HG03097 (cell line): ENCODE measurements around the gene MXRA5.
"Not testable (repeated sequence)": the region's sequence is repeated elsewhere in the genome, so short reads cannot be mapped to it uniquely, and the experiment has no call there.

Source experiments
- ATAC-seq: cut with Tn5 transposase; IDR thresholded peaks from one replicate; pipeline ENCODE4 v1.9.1; 2021; ENCODE audit not compliant: unreplicated experiment, low FRiP score

Gene MXRA5

DNA sequence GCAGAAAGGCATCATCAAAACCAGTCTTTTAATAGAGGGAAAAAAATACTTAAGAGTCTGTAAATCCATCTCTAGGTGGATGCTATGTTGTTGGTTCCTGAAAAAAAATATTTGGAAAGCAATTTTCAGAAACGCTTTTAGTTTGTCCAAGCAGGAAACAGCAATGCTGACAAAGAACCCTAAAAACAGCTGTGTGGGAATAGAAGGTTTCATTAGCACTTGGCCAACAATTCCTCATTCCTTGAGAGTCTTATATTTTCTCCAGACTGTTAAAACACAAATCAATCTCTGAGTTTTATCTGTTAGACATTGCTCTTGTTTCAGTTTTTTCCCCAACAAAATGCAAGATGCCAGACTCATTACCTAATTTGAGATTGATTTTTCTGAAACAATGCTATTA, 6.4 kb downstream of the MXRA5 start:
- no peak for ATAC-seq

GRCh38 chrX:3326681-3327080, 19.8 kb downstream of the MXRA5 start:
- ATAC-seq: no peak

DNA sequence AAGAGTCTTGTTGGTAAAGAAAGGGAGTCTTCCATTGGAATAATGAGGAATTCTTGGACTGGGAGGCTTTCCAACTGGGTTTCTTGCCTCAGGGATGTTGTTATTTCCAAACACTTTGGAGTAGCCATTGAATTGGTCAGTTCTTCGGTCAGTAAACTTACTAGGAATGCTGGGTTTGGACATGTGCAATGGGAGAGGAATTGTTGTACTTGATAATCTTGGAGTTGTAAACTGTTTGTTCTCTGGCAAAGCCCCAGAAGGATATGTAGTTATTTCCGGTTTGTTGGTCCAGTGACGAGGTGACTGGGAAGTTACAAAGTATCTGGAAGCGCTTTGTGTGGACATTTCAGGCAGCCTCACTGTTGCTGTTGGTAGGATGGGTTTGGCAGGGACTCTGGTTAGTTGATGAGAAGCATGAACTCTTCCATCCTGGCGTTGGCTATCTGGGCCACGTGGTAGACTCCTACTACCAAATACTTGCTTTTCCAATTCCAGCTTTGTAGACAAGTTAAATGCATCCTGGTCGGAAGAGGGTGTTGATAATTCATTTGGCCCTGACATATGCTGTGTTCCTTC, 25.9 kb downstream of the MXRA5 start:
- ATAC-seq: no peak

DNA sequence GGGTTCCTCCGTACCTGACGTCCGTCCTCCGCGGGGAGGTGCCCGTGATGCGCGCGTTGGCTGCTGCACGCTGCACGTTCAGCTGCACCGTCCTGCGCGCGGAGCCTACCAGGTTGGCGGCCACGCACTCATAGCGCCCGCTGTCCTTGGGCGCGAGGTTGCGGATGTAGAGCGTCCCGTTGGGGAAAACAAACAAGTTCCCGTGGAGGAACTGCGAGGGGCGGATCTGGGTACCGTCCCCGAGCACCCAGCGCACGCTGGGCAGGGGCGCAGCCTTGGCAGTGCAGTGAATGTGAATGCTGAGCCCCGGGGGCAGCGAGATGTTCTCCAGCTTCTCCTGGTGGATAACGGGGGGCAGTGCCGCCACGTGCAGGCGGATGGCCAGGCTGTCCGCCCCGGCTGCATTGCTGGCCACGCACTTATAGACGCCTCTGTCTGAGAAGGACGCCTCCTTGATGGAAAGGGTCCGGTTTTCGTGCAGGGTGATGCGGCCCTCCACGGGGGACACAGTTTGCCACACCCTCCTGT, 29.2 kb downstream of the MXRA5 start:
- ATAC-seq: no peak

- ATAC-seq: no peak
Observed at GRCh38 chrX:3312109-3312508, 34.3 kb downstream of the MXRA5 start.

GRCh38 chrX:3307881-3308280, 38.6 kb downstream of the MXRA5 start:
- no peak for ATAC-seq

DNA sequence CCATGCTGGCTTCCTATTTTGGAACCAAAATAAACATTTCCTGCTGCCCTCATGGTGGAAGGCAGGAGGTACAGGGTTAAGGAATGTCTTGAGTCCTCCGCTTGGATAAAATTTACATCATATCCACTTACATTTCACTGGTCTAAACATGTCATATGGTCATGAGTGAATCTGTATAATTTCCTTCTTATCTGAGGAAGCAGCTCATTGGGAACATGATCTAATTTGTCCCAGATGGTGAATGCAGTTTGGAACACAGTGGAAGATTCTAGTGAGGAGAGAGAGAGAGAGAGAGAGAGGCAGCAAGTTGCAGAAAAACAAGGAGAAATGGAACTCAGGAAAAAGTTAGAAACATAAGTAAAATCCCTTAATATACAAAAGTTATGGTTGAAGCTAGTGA, 46.8 kb downstream of the MXRA5 start:
- ATAC-seq: no peak

- ATAC-seq: no peak
Observed at GRCh38 chrX:3295731-3296130, 50.7 kb downstream of the MXRA5 start.

- no peak for ATAC-seq
Observed at GRCh38 chrX:3293251-3293650, 53.2 kb downstream of the MXRA5 start.

- ATAC-seq: no peak
Observed at GRCh38 chrX:3290561-3290960, 55.9 kb downstream of the MXRA5 start.

DNA sequence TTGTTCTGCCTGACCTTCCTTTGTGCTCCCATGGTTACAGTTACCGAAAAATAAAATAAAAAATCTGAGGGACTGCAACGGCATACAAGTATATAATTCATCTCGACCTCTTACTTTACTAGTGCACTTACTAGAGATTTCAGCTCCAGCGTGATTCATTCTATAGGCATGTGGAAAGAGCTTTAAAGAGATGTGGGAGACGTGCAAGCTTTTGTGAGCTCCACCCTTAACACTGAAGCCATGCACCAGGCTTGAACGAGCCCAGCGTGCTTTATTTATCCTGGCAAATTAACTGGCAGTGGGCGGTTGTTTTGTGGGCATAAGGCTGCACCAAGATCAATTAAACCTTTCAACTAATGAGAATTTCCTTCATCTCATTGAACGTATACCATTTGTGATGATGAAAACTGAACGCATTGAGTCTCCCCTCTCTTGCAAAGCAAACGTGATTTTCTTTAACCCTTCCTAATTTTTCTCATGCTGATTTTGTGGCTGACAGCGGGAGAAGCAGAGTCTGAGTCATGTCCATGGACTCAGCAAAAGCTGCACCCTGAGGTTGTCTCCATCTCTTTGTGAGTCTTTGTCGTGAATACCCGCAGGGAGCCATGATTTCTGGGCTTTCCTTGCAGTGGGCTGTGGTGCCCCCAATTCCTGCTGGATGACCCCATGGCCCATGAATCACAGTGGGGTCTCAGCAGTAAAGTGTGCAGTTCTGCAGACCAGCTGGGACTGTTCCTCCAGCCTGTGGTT, 60.1 kb downstream of the MXRA5 start:
- no peak for ATAC-seq

GRCh38 chrX:3280706-3281105, 65.7 kb downstream of the MXRA5 start:
- no peak for ATAC-seq

DNA sequence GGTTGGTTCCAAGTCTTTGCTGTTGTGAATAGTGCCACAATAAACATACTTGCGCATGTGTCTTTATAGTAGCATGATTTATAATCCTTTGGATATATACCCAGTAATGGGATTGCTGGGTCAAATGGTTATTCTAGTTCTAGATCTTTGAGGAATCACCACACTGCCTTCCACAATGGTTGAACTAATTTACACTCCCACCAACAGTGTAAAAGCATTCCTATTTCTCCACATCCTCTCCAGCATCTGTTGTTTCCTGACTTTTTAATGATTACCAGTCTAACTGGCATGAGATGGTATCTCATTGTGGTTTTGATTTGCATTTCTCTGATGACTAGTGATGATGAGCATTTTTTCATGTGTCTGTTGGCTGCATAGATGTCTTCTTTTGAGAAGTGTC, 72.8 kb downstream of the MXRA5 start:
- not testable (repeated sequence) for ATAC-seq

GRCh38 chrX:3271834-3272186, 74.6 kb downstream of the MXRA5 start:
- ATAC-seq: no peak

GRCh38 chrX:3271183-3271833, 75.1 kb downstream of the MXRA5 start:
- no peak for ATAC-seq

DNA sequence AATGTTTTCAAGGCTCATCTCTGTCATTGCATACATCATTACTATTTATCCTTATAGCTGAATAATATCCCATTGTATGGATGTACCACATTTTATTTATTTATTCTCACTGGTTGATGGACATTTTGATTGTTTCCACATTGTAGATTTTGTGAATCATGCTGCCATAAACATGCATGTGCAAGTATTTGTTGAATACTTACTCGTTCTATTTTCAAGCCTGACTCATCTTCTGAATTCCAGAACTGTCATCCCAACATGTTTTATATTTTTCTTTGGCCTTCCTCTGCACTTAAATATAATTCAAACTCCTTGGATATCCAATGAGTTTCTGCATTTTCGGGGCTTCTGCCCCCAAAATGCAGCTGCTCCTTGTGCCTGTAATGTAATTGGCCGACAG, 77.6 kb downstream of the MXRA5 start:
- ATAC-seq: no peak

GRCh38 chrX:3263681-3264126, 82.7 kb downstream of the MXRA5 start:
- no peak for ATAC-seq

DNA sequence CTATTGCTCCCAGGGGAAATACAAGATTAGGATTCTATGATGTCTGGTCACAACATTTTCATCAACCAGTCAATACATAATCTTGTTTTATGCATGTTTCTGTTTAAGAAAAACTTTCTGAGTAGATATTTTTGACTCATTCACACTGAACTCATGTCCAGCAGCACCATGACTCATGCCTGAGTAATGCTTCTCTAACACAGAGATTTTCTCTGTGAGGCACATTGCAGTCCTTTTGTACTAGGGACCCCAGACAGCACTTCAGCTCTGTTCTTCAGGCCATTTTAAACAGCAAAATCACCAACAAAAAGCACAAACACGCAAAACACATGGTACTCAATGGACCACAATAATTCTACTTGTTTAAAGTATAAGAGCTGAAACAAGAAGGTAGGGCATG, 83.6 kb downstream of the MXRA5 start:
- ATAC-seq: no peak
